ENCODE measurements around the gene ABCD3.

DNA sequence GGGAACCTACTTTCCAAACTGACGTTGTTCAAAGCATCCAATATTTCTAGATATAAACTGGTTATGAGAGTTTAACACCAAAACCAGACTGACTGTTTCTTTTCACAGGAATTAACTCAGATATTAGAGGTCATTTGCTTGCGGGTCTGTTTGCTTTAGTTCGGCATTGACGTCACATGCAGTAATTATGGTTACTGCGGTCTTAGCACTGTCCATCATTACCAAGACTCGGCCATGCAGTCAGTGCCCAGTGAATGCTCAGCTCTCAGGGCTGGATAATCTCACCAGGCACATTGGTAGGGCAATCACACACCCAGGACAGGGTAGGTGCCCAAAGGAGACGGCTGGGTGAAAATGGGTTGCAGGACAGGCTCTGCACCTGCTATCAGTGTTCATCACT, 133.3 kb downstream of the ABCD3 start:
- TF ChIP-seq TAF1 (IDR thresholded peaks at IDR 0.05; ENCODE audit: borderline replicate concordance, low read depth, low read length) (no peak), POLR2AphosphoS5 (IDR thresholded peaks at IDR 0.05; ENCODE audit: low read depth, low read length) (no peak), POLR2A (IDR thresholded peaks at IDR 0.05; ENCODE audit: low read depth, low read length) (no peak)

Measured in GM12892 (cell line).